Type B pancreatic cell (in vitro differentiated cells): ENCODE data around the gene ASTE1. TPM values are rescaled to one million over a fixed set of nuclear protein-coding genes. Genes with fewer than 3 reads are reported as not detected.

Source experiments
- DNase-seq: peaks from one replicate; pipeline ENCODE4 v3.0.0; 2021; ENCODE audit warnings: mixed read lengths; ENCODE audit not compliant: unreplicated experiment; ENCODE audit errors: extremely low spot score
- H3K27ac Mint-ChIP-seq: 2 replicates; pipeline ENCODE4 v1.8.0; 2021; ENCODE audit warnings: mild to moderate bottlenecking, mixed read lengths
- H3K27me3 Mint-ChIP-seq: 2 replicates; pipeline ENCODE4 v1.8.0; 2021; ENCODE audit warnings: mixed read lengths
- H3K36me3 Mint-ChIP-seq: 2 replicates; pipeline ENCODE4 v1.8.0; 2021; ENCODE audit warnings: mixed read lengths
- H3K4me1 Mint-ChIP-seq: one replicate; pipeline ENCODE4 v1.8.0; 2021; ENCODE audit warnings: mixed read lengths; ENCODE audit not compliant: unreplicated experiment
- H3K4me3 Mint-ChIP-seq: 2 replicates; pipeline ENCODE4 v1.8.0; 2021; ENCODE audit warnings: mild to moderate bottlenecking, mixed read lengths
- H3K9me3 Mint-ChIP-seq: 2 replicates; pipeline ENCODE4 v1.8.0; 2021; ENCODE audit warnings: mixed read lengths
- total RNA-seq: library from RNA; stranded (reverse); gene quantifications from 2 replicates; pipeline ENCODE4 v1.2.1, GENCODE V29; 2021; ENCODE audit warnings: low replicate concordance
- TF ChIP-seq, protein P1 (sequence below): fragments of 200-600 bp; sonication (generic); conservative IDR thresholded peaks from 2 replicates; pipeline ENCODE4 v1.5.0; 2021; ENCODE audit warnings: antibody characterized with exemption, mild to moderate bottlenecking

ASTE1 gene
- total RNA-seq, 1 donor from 2014 or later, result 11.4 TPM

DNA sequence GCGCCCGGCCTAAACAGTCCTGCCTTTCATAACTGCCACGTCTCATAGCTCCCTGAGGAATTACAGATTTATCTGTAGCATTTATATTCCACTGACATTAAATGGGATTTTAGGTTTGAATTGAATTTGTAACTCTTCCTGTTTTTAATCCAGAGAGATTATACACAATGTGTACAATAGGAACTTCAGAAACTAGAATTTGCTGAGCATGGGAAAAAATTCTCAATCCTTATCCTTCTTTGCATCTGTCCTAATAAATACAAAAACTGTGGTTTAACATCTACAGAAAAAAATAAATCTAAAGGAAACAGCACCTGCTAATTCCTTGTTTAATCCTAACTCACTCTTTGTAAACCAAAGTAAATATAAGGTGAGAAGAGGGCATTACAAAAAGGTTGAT lies 2.2 kb upstream of the ASTE1 start:
- H3K9me3 Mint-ChIP-seq, result no peaks in the 10 kb centered on the region
- DNase-seq, result no peak
- TF ChIP-seq, protein P1, sequence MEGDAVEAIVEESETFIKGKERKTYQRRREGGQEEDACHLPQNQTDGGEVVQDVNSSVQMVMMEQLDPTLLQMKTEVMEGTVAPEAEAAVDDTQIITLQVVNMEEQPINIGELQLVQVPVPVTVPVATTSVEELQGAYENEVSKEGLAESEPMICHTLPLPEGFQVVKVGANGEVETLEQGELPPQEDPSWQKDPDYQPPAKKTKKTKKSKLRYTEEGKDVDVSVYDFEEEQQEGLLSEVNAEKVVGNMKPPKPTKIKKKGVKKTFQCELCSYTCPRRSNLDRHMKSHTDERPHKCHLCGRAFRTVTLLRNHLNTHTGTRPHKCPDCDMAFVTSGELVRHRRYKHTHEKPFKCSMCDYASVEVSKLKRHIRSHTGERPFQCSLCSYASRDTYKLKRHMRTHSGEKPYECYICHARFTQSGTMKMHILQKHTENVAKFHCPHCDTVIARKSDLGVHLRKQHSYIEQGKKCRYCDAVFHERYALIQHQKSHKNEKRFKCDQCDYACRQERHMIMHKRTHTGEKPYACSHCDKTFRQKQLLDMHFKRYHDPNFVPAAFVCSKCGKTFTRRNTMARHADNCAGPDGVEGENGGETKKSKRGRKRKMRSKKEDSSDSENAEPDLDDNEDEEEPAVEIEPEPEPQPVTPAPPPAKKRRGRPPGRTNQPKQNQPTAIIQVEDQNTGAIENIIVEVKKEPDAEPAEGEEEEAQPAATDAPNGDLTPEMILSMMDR, result no peak
- H3K4me3 Mint-ChIP-seq, result peak overlapping the region; percentile 11
- H3K4me1 Mint-ChIP-seq, result peaks cover 32% of the 10 kb centered on the region
- H3K27ac Mint-ChIP-seq, result no peak overlapping the region
- peaks cover 24% of the 10 kb centered on the region for H3K36me3 Mint-ChIP-seq
- no peaks in the 10 kb centered on the region for H3K27me3 Mint-ChIP-seq

DNA sequence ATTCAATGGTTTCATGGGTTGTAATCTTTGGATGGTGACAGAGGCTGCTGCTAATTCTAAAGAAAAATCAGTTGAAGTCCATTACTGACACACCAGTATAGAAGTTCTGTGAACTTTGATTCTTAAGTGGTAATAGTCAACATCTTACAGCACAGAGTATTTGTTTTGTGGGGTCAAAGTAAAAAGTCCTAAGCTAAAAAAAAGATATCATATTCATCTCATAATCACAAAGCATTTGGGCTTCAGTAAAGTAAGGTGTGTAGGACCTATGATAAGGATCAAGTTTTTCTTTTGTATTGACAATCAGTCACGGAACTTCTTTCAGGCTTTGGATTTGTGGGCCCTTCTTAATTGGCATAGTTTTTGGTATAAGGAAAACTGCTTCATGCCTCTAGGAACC lies 1.1 kb downstream of the ASTE1 start:
- no peaks in the 10 kb centered on the region for H3K9me3 Mint-ChIP-seq
- H3K27me3 Mint-ChIP-seq, result no peaks in the 10 kb centered on the region
- peak overlapping the region; percentile 94 for H3K4me3 Mint-ChIP-seq
- TF ChIP-seq, protein P1, result no peak
- peaks cover 32% of the 10 kb centered on the region for H3K4me1 Mint-ChIP-seq
- no peak for DNase-seq
- peak overlapping the region; percentile 95 for H3K27ac Mint-ChIP-seq
- peaks cover 21% of the 10 kb centered on the region for H3K36me3 Mint-ChIP-seq

DNA sequence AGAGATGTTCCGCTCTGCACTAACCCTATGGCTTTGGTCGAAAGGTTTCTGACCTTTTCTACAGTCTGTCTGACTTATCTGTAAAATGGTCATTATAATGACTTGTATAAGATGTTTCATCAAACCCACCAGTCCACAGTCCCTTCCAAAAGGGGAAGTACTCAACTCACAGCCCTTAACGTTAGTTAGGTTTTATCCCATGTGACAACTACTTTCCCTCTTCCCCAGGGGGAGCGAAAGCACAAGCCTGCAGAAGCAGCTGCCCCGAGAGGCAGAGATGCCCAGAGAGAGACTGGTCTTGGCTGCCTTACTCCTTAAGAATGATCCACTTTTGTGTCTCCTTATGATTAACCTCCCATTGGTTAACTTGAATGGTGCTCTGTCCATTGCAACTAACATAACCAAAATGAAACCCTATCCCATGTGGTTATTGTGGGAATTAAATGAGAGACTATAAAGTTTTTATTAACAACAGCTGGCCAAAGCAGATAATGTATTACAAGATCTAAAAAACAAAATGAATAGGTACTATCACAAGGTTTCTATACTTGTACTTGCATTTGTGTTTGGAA lies 6.4 kb downstream of the ASTE1 start:
- Mint-ChIP-seq H3K9me3 (no peaks in the 10 kb centered on the region), H3K27ac (no peak overlapping the region), H3K4me1 (peaks cover 23% of the 10 kb centered on the region), H3K36me3 (peaks cover 25% of the 10 kb centered on the region), H3K27me3 (no peaks in the 10 kb centered on the region), H3K4me3 (no peak overlapping the region)
- TF ChIP-seq, protein P1, result no peak
- no peak for DNase-seq

DNA sequence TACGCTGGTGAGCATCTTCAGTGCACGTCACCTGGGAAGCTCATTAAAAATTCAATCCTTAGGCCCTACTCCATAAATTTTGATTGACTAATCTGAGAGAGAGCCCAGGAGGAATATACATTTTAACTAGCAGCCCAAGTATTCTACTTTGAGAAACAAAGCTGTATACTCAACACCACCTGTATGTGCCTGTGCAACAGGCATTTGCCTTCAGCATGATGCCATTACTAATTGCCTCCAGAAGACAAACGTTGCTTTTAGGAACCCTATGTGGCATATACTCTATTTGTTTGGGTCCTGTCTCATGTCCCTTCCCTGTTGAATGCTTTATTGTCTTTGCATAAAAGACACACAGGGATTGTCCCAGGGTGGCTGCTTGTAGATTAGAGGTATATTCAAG lies 7.7 kb downstream of the ASTE1 start:
- peaks cover 15% of the 10 kb centered on the region for H3K4me1 Mint-ChIP-seq
- H3K36me3 Mint-ChIP-seq, result peaks cover 18% of the 10 kb centered on the region

DNA sequence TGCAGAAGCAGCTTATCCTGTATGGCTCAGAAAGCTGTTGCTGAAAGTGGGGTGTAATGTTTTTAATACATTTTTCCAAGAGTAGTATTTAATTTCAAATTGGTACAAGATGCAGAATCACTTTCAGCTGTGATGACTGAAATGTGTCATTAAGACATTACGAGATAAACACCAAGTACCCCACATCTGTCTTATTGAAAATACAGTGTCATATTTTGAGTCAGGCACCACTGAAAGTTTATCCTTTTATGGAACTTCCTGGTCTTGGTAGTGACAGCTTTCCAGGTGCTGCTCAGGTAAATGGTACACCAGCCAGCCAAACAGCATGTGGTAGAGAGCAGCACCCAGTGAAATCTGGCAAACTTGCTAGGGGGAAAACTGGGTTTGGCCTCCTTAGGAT lies 16.9 kb downstream of the ASTE1 start:
- Mint-ChIP-seq H3K27me3 (no peaks in the 10 kb centered on the region), H3K9me3 (no peaks in the 10 kb centered on the region), H3K4me3 (no peak overlapping the region)

More for the DNA sequence above, 7.7 kb downstream of the ASTE1 start:
- Mint-ChIP-seq H3K27ac (no peak overlapping the region), H3K9me3 (no peaks in the 10 kb centered on the region), H3K27me3 (no peaks in the 10 kb centered on the region), H3K4me3 (no peak overlapping the region)
- DNase-seq, result no peak
- TF ChIP-seq, protein P1, result no peak

More for the DNA sequence above, 16.9 kb downstream of the ASTE1 start:
- H3K4me1 Mint-ChIP-seq, result no peaks in the 10 kb centered on the region
- no peak overlapping the region for H3K27ac Mint-ChIP-seq
- TF ChIP-seq, protein P1, result no peak
- peaks cover 18% of the 10 kb centered on the region for H3K36me3 Mint-ChIP-seq
- no peak for DNase-seq
